ENCODE measurements around the gene ZBTB3. TPM values are rescaled to one million over a fixed set of nuclear protein-coding genes. Genes with fewer than 3 reads are reported as not detected.

ZBTB3 gene
- total and polyA plus RNA-seq, 9 of the 15 experiments (the other 6 are each of a cell fraction or from before 2014, with no cell fraction given) = 1.9 to 10.0 (median 4.9) TPM

- TF ChIP-seq, protein P1, sequence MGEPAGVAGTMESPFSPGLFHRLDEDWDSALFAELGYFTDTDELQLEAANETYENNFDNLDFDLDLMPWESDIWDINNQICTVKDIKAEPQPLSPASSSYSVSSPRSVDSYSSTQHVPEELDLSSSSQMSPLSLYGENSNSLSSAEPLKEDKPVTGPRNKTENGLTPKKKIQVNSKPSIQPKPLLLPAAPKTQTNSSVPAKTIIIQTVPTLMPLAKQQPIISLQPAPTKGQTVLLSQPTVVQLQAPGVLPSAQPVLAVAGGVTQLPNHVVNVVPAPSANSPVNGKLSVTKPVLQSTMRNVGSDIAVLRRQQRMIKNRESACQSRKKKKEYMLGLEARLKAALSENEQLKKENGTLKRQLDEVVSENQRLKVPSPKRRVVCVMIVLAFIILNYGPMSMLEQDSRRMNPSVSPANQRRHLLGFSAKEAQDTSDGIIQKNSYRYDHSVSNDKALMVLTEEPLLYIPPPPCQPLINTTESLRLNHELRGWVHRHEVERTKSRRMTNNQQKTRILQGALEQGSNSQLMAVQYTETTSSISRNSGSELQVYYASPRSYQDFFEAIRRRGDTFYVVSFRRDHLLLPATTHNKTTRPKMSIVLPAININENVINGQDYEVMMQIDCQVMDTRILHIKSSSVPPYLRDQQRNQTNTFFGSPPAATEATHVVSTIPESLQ (CRISPR knock-in tag; IDR thresholded peaks at IDR 0.05) = no peak; the same call in 1 of the 2 replicates
- TF ChIP-seq, protein P2, sequence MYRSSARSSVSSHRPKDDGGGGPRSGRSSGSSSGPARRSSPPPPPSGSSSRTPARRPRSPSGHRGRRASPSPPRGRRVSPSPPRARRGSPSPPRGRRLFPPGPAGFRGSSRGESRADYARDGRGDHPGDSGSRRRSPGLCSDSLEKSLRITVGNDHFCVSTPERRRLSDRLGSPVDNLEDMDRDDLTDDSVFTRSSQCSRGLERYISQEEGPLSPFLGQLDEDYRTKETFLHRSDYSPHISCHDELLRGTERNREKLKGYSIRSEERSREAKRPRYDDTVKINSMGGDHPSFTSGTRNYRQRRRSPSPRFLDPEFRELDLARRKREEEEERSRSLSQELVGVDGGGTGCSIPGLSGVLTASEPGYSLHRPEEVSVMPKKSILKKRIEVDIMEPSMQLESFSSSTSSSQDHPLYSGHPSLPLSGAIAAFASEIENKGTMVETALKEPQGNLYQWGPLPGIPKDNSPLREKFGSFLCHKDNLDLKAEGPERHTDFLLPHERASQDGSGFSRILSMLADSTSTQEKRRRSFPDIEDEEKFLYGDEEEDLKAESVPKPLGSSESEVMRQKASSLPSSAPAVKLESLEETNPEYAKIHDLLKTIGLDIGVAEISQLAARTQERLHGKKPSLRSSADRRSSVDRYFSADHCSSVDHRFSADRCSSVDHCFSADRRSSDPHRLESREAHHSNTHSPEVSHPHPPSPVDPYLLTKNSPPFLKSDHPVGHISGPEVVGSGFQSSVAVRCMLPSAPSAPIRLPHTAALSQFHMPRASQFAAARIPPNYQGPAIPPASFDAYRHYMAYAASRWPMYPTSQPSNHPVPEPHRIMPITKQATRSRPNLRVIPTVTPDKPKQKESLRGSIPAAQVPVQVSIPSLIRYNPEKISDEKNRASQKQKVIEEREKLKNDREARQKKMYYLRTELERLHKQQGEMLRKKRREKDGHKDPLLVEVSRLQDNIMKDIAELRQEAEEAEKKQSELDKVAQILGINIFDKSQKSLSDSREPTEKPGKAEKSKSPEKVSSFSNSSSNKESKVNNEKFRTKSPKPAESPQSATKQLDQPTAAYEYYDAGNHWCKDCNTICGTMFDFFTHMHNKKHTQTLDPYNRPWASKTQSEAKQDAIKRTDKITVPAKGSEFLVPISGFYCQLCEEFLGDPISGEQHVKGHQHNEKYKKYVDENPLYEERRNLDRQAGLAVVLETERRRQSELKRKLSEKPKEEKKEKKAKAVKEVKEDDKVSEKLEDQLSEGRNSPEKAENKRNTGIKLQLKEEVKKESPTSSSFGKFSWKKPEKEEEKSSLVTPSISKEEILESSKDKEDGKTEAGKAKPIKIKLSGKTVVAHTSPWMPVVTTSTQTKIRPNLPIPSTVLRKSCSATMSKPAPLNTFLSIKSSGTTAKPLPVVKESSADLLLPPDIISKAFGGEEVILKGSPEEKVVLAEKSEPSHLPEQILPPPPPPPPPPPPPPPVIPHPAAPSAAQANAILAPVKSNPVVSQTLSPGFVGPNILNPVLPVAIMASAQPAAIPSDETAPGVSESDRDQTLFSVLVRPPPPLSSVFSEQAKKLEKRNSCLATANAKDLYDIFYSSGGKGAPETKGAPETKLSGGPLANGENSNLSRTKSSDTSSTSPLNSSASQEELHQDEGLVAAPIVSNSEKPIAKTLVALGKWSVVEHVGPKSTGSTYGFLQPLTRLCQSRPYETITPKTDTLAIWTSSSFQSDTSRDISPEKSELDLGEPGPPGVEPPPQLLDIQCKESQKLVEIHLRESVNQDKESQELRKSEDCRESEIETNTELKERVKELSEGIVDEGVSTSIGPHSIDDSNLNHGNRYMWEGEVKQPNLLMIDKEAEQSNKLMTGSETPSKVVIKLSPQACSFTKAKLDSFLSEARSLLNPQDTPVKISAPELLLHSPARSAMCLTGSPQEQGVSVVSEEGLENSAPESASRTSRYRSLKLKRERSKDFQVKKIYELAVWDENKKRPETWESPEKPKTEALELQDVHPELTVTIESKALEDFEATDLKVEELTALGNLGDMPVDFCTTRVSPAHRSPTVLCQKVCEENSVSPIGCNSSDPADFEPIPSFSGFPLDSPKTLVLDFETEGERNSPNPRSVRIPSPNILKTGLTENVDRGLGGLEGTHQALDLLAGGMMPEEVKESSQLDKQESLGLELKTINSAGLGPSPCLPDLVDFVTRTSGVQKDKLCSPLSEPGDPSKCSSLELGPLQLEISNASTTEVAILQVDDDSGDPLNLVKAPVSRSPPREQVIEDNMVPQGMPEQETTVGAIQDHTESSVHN (IDR thresholded peaks at IDR 0.05; ENCODE audit: borderline replicate concordance in 1 of 2, low read depth in 1 of 2) = no peak
- TF ChIP-seq, protein P3, sequence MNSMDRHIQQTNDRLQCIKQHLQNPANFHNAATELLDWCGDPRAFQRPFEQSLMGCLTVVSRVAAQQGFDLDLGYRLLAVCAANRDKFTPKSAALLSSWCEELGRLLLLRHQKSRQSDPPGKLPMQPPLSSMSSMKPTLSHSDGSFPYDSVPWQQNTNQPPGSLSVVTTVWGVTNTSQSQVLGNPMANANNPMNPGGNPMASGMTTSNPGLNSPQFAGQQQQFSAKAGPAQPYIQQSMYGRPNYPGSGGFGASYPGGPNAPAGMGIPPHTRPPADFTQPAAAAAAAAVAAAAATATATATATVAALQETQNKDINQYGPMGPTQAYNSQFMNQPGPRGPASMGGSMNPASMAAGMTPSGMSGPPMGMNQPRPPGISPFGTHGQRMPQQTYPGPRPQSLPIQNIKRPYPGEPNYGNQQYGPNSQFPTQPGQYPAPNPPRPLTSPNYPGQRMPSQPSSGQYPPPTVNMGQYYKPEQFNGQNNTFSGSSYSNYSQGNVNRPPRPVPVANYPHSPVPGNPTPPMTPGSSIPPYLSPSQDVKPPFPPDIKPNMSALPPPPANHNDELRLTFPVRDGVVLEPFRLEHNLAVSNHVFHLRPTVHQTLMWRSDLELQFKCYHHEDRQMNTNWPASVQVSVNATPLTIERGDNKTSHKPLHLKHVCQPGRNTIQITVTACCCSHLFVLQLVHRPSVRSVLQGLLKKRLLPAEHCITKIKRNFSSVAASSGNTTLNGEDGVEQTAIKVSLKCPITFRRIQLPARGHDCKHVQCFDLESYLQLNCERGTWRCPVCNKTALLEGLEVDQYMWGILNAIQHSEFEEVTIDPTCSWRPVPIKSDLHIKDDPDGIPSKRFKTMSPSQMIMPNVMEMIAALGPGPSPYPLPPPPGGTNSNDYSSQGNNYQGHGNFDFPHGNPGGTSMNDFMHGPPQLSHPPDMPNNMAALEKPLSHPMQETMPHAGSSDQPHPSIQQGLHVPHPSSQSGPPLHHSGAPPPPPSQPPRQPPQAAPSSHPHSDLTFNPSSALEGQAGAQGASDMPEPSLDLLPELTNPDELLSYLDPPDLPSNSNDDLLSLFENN (IDR thresholded peaks at IDR 0.05; ENCODE audit: low read depth in 2 of 2, low read length in 2 of 2) = no peak
- TF ChIP-seq TAF1 (IDR thresholded peaks at IDR 0.05; ENCODE audit: control insufficient read depth, extremely low read depth, insufficient read depth, low read length, severe bottlenecking) (peak; percentile 73), POLR3A (IDR thresholded peaks at IDR 0.05; ENCODE audit: borderline replicate concordance, extremely low read depth, insufficient read depth, insufficient read length) (no peak), ZNF197 (CRISPR knock-in tag; IDR thresholded peaks at IDR 0.05; ENCODE audit: low read depth) (no peak), SRSF7 (optimal IDR thresholded peaks at IDR 0.05; ENCODE audit: low read depth, low read length) (no peak), RHOXF2B (CRISPR knock-in tag; conservative IDR thresholded peaks at IDR 0.05) (0 out of 2 replicates have a peak, but pooled peaks have one; percentile 10), NKRF (IDR thresholded peaks at IDR 0.05; ENCODE audit: borderline replicate concordance) (no peak; the same call in 1 of the 2 replicates)
Observed at GRCh38 chr11:62727165-62727871, 26.6 kb downstream of the ZBTB3 start, which contains the start of gene HNRNPUL2 (continued).

Data from K562 (cell line).